SK-N-SH treated with all-trans-retinoic acid at 6 μM for 48 hours (cell line): Measurements from ENCODE around the gene RAD23A.
"Not testable (repeated sequence)": the region's sequence is repeated elsewhere in the genome, so short reads cannot be mapped to it uniquely, and the experiment has no call there.

Experiments used
- ATAC-seq: fragments of 200-7000 bp; cut with Tn5 transposase; 3 replicates; pipeline ENCODE4 v1.9.1; 2020; ENCODE audit warnings: mild to moderate bottlenecking, moderate library complexity
- ARNTL ChIP-seq: fragments of 450-650 bp; formaldehyde crosslinking; IDR thresholded peaks from 2 replicates; pipeline ENCODE4 v1.5.0; 2020; ENCODE audit warnings: low read depth, mild to moderate bottlenecking, moderate library complexity, borderline replicate concordance
- BACH2 ChIP-seq: fragments of 250-450 bp; sonication (Bioruptor Pico); IDR thresholded peaks from 2 replicates; pipeline ENCODE4 v1.9.0; 2021; ENCODE audit warnings: mild to moderate bottlenecking, borderline replicate concordance
- CSDC2 ChIP-seq: fragments of 250-450 bp; sonication (Bioruptor Pico); IDR thresholded peaks from 2 replicates; pipeline ENCODE4 v1.5.0; 2020; ENCODE audit warnings: mild to moderate bottlenecking, moderate library complexity
- ESRRG ChIP-seq: fragments of 250-450 bp; sonication (Bioruptor Pico); IDR thresholded peaks from 2 replicates; pipeline ENCODE4 v1.6.1; 2021; ENCODE audit warnings: mild to moderate bottlenecking
- GLIS3 ChIP-seq: fragments of 250-450 bp; sonication (Bioruptor Pico); IDR thresholded peaks from 2 replicates; pipeline ENCODE4 v1.5.0; 2020; ENCODE audit warnings: mild to moderate bottlenecking, moderate library complexity
- ISL1 ChIP-seq: fragments of 250-450 bp; sonication (Bioruptor Pico); IDR thresholded peaks from 2 replicates; pipeline ENCODE4 v2.1.2; 2022; ENCODE audit warnings: mild to moderate bottlenecking, moderate library complexity
- OSR1 ChIP-seq: fragments of 250-450 bp; sonication (Bioruptor Pico); IDR thresholded peaks from 2 replicates; pipeline ENCODE4 v1.8.0; 2022; ENCODE audit warnings: moderate library complexity, mild to moderate bottlenecking, inconsistent platforms
- PATZ1 ChIP-seq: fragments of 250-450 bp; sonication (Bioruptor Pico); IDR thresholded peaks from 2 replicates; pipeline ENCODE4 v1.8.0; 2020; ENCODE audit warnings: mild to moderate bottlenecking, moderate library complexity, borderline replicate concordance
- PPARA ChIP-seq: fragments of 250-450 bp; sonication (Bioruptor Pico); IDR thresholded peaks from 2 replicates; pipeline ENCODE4 v1.5.0; 2020; ENCODE audit warnings: mild to moderate bottlenecking, borderline replicate concordance
- RARB ChIP-seq: fragments of 250-450 bp; sonication (Bioruptor Pico); IDR thresholded peaks from 2 replicates; pipeline ENCODE4 v1.8.0; 2021; ENCODE audit warnings: mild to moderate bottlenecking, moderate library complexity
- SNAI2 ChIP-seq: fragments of 250-450 bp; sonication (Bioruptor Pico); IDR thresholded peaks from 2 replicates; pipeline ENCODE4 v1.5.0; 2020; ENCODE audit warnings: mild to moderate bottlenecking, moderate library complexity
- TCF4 ChIP-seq: fragments of 250-450 bp; sonication (Bioruptor Pico); IDR thresholded peaks from 2 replicates; pipeline ENCODE4 v1.8.0; 2021; ENCODE audit warnings: mild to moderate bottlenecking, moderate library complexity, borderline replicate concordance
- TOX ChIP-seq: fragments of 250-450 bp; sonication (Bioruptor Pico); IDR thresholded peaks from 2 replicates; pipeline ENCODE4 v1.8.0; 2021; ENCODE audit warnings: mild to moderate bottlenecking, moderate library complexity, borderline replicate concordance
- TSHZ2 ChIP-seq: fragments of 250-450 bp; sonication (Bioruptor Pico); IDR thresholded peaks from 2 replicates; pipeline ENCODE4 v1.5.0; 2020; ENCODE audit warnings: mild to moderate bottlenecking, moderate library complexity
- ZC3H10 ChIP-seq: fragments of 250-450 bp; sonication (Bioruptor Pico); IDR thresholded peaks from 2 replicates; pipeline ENCODE4 v1.5.1; 2021; ENCODE audit warnings: mild to moderate bottlenecking, moderate library complexity
- ZFP3 ChIP-seq: fragments of 250-450 bp; sonication (Bioruptor Pico); IDR thresholded peaks from 2 replicates; pipeline ENCODE4 v1.5.0; 2020; ENCODE audit warnings: mild to moderate bottlenecking, moderate library complexity
- ZFP30 ChIP-seq: fragments of 450-650 bp; formaldehyde crosslinking; IDR thresholded peaks from 2 replicates; pipeline ENCODE4 v1.5.0; 2022; ENCODE audit warnings: mild to moderate bottlenecking, moderate library complexity
- ZNF565 ChIP-seq: fragments of 450-650 bp; formaldehyde crosslinking; conservative IDR thresholded peaks from 2 replicates; pipeline ENCODE4 v1.5.0; 2020; ENCODE audit warnings: low read depth, mild to moderate bottlenecking, moderate library complexity
- ZNF70 ChIP-seq: fragments of 450-650 bp; formaldehyde crosslinking; IDR thresholded peaks from 2 replicates; pipeline ENCODE4 v1.5.0; 2020; ENCODE audit warnings: mild to moderate bottlenecking, moderate library complexity
- ZNF8 ChIP-seq: fragments of 450-650 bp; formaldehyde crosslinking; IDR thresholded peaks from 2 replicates; pipeline ENCODE4 v1.5.0; 2020; ENCODE audit warnings: mild to moderate bottlenecking, moderate library complexity
- TF ChIP-seq, protein P1 (sequence below): fragments of 250-450 bp; sonication (Bioruptor Pico); IDR thresholded peaks from 2 replicates; pipeline ENCODE4 v1.5.1; 2021; ENCODE audit warnings: mild to moderate bottlenecking, moderate library complexity
- TF ChIP-seq, protein P2 (sequence below): fragments of 250-450 bp; sonication (Bioruptor Pico); IDR thresholded peaks from 2 replicates; pipeline ENCODE4 v1.8.0; 2021; ENCODE audit warnings: low read depth, mild to moderate bottlenecking, moderate library complexity, borderline replicate concordance

Gene RAD23A

DNA sequence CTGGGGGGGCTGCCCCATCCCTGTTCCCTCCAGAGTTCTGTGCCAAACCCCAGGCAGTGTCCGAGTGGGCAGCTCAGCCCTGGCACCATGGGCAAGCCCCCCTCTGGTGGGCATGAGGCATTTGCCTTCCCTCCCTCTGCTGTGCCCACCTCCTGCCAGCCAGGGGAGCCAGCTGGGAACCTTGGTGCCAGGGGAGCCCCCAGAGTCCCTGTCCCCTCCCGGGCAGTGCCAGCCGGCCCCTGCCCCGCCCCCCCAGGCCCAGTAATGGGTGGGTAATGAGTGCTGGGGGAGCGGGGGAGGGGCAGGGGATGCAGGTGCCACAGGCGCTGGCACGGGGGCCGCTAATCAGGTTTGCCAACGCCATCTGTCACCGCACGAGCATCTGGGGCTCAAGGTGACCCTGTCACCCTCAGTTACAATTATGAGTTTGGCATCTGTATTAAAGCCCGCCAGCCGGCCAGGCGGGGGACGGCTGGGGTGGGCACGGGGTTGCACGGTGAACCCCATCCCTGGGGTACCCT is 29.6 kb downstream of the RAD23A start:
- TF ChIP-seq ARNTL, result no peak
- TF ChIP-seq ZFP30, result no peak
- TF ChIP-seq ISL1 (CRISPR knock-in tag), result no peak
- no peak for TF ChIP-seq OSR1 (CRISPR knock-in tag)
- TF ChIP-seq SNAI2 (CRISPR knock-in tag), result no peak
- no peak for TF ChIP-seq PATZ1
- no peak for TF ChIP-seq RARB (CRISPR knock-in tag)
- no peak for TF ChIP-seq PPARA
- TF ChIP-seq ZFP3 (CRISPR knock-in tag), result no peak
- ATAC-seq, result no peak

GRCh38 chr19:12976109-12976508 is 30.4 kb downstream of the RAD23A start:
- not testable (repeated sequence) for ATAC-seq

DNA sequence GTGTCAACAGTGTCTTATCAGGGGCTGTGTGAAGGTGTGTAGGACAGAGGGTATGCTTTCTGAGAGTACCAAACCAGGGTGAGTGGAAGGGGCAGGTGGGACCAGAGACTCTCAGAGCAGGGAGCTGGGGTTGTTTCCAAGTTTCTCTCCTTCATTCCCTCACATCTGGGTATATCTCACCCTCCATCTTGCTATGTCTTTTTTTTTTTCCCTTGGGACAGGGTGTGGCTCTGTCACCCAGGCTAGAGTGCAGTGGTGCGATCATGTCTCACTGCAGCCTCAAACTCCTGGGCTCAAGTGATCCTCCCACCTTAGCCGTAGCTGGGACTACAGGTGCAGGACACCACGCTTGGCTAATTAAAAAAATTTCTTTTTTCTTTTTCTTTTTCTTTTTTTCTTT is 34.3 kb downstream of the RAD23A start:
- no peak for ATAC-seq
- TF ChIP-seq ISL1 (CRISPR knock-in tag), result no peak
- no peak for TF ChIP-seq CSDC2 (CRISPR knock-in tag)
- no peak for TF ChIP-seq SNAI2 (CRISPR knock-in tag)
- no peak for TF ChIP-seq ZFP3 (CRISPR knock-in tag)
- TF ChIP-seq ESRRG (CRISPR knock-in tag), result no peak
- TF ChIP-seq PATZ1, result no peak
- TF ChIP-seq, protein P1, sequence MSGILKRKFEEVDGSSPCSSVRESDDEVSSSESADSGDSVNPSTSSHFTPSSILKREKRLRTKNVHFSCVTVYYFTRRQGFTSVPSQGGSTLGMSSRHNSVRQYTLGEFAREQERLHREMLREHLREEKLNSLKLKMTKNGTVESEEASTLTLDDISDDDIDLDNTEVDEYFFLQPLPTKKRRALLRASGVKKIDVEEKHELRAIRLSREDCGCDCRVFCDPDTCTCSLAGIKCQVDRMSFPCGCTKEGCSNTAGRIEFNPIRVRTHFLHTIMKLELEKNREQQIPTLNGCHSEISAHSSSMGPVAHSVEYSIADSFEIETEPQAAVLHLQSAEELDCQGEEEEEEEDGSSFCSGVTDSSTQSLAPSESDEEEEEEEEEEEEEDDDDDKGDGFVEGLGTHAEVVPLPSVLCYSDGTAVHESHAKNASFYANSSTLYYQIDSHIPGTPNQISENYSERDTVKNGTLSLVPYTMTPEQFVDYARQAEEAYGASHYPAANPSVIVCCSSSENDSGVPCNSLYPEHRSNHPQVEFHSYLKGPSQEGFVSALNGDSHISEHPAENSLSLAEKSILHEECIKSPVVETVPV, result no peak
- TF ChIP-seq, protein P2, sequence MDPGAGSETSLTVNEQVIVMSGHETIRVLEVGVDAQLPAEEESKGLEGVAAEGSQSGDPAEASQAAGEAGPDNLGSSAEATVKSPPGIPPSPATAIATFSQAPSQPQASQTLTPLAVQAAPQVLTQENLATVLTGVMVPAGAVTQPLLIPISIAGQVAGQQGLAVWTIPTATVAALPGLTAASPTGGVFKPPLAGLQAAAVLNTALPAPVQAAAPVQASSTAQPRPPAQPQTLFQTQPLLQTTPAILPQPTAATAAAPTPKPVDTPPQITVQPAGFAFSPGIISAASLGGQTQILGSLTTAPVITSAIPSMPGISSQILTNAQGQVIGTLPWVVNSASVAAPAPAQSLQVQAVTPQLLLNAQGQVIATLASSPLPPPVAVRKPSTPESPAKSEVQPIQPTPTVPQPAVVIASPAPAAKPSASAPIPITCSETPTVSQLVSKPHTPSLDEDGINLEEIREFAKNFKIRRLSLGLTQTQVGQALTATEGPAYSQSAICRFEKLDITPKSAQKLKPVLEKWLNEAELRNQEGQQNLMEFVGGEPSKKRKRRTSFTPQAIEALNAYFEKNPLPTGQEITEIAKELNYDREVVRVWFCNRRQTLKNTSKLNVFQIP (CRISPR knock-in tag), result no peak
- no peak for TF ChIP-seq TSHZ2 (CRISPR knock-in tag)
- TF ChIP-seq ZC3H10 (CRISPR knock-in tag), result no peak
- no peak for TF ChIP-seq GLIS3 (CRISPR knock-in tag)
- TF ChIP-seq BACH2 (CRISPR knock-in tag), result no peak
- no peak for TF ChIP-seq TCF4 (CRISPR knock-in tag)
- TF ChIP-seq ARNTL, result no peak
- no peak for TF ChIP-seq ZNF70 (CRISPR knock-in tag)
- no peak for TF ChIP-seq ZNF8 (CRISPR knock-in tag)
- TF ChIP-seq RARB (CRISPR knock-in tag), result no peak
- no peak for TF ChIP-seq OSR1 (CRISPR knock-in tag)

- TF ChIP-seq TOX (no peak), ISL1 (CRISPR knock-in tag) (no peak), ZNF8 (CRISPR knock-in tag) (no peak), ZNF565 (CRISPR knock-in tag) (no peak), ZNF70 (CRISPR knock-in tag) (no peak), TCF4 (CRISPR knock-in tag) (no peak), GLIS3 (CRISPR knock-in tag) (no peak)
- ATAC-seq, result no peak
These were observed 37.0 kb downstream of the RAD23A start for GRCh38 chr19:12982648-12983047.
